Activated CD4-positive, alpha-beta memory T cell treated with anti-CD3 and anti-CD28 coated beads for 36 hours (primary cell): ENCODE data around the gene AFF4. TPM values are rescaled to one million over a fixed set of nuclear protein-coding genes. Genes with fewer than 3 reads are reported as not detected.

Experiments
- CTCF ChIA-PET: fragments of 350-600 bp; sonication (Branson Sonifier 250); formaldehyde crosslinking; loops from one replicate; lab custom pipeline; 2021; ENCODE audit warnings: antibody characterized with exemption, inconsistent platforms; lab: Charles Lee
- POLR2A ChIA-PET: fragments of 350-600 bp; sonication (Branson Sonifier 250); formaldehyde crosslinking; loops from one replicate; lab custom pipeline; 2021; ENCODE audit warnings: antibody characterized with exemption; lab: Charles Lee
- DNase-seq: peaks from one replicate; pipeline ENCODE4 v3.0.0-alpha.2; 2020
- H3K27ac Mint-ChIP-seq: one replicate; pipeline ENCODE4 v1.8.0; 2021; ENCODE audit warnings: mixed read lengths
- H3K27me3 Mint-ChIP-seq: one replicate; pipeline ENCODE4 v1.8.0; 2021; ENCODE audit warnings: mixed read lengths
- H3K36me3 Mint-ChIP-seq: one replicate; pipeline ENCODE4 v1.8.0; 2021; ENCODE audit warnings: mixed read lengths
- H3K4me1 Mint-ChIP-seq: one replicate; pipeline ENCODE4 v1.8.0; 2021; ENCODE audit warnings: low read depth, mixed read lengths
- H3K4me3 Mint-ChIP-seq: one replicate; pipeline ENCODE4 v1.8.0; 2021; ENCODE audit warnings: mild to moderate bottlenecking, mixed read lengths
- H3K9me3 Mint-ChIP-seq: one replicate; pipeline ENCODE4 v1.8.0; 2021; ENCODE audit warnings: mixed read lengths
- intact Hi-C: fragments of 100-400 bp; cut with micrococcal nuclease; formaldehyde crosslinking; loops from one replicate; pipeline ENCODE4 v1.15.1; 2023
- total RNA-seq, 2 experiments: library from RNA; stranded (reverse); gene quantifications; one replicate each; pipeline ENCODE4 v1.2.3, GENCODE V29; 2021

Gene AFF4
- total RNA-seq, 2 experiments from 2014 or later: 21.9 to 22.1 TPM

GRCh38 chr5:132829742-132830435, 133.5 kb downstream of the AFF4 start:
- POLR2A ChIA-PET: interaction anchor here (1.3 kb wide), 1 partner anchor 92 kb away, joined by 3 read pairs; the partner anchor contains the start of gene KIF3A
- intact Hi-C loops: loop anchor here (2.0 kb wide), 1 partner anchor 53 kb away; no protein-coding TSS in a partner anchor
- H3K4me1 Mint-ChIP-seq: no peaks in the 10 kb centered on the region
- peak; percentile 80 for DNase-seq
- H3K9me3 Mint-ChIP-seq: no peaks in the 10 kb centered on the region
- H3K27me3 Mint-ChIP-seq: peaks cover 41% of the 10 kb centered on the region
- no peaks in the 10 kb centered on the region for H3K36me3 Mint-ChIP-seq
- peak overlapping the region; percentile 83 for H3K4me3 Mint-ChIP-seq
- CTCF ChIA-PET: interaction anchor here (0.6 to 2.9 kb wide), 13 partner anchors 9 to 304 kb away, joined by 3 to 17 read pairs (median 4); no protein-coding TSS in a partner anchor
- no peak overlapping the region for H3K27ac Mint-ChIP-seq

GRCh38 chr5:132828846-132829494, 134.5 kb downstream of the AFF4 start:
- H3K27me3 Mint-ChIP-seq: peaks cover 47% of the 10 kb centered on the region
- CTCF ChIA-PET: interaction anchor here (0.5 to 2.9 kb wide), 12 partner anchors 9 to 303 kb away, joined by 3 to 17 read pairs (median 3); no protein-coding TSS in a partner anchor
- no peak for DNase-seq
- peak overlapping the region; percentile 13 for H3K4me3 Mint-ChIP-seq
- no peaks in the 10 kb centered on the region for H3K36me3 Mint-ChIP-seq
- intact Hi-C loops: no loop called here
- H3K27ac Mint-ChIP-seq: no peak overlapping the region
- POLR2A ChIA-PET: interaction anchor here (1.3 kb wide), 1 partner anchor 91 kb away, joined by 3 read pairs; the partner anchor contains the start of gene KIF3A
- no peaks in the 10 kb centered on the region for H3K9me3 Mint-ChIP-seq
- H3K4me1 Mint-ChIP-seq: no peaks in the 10 kb centered on the region

DNA sequence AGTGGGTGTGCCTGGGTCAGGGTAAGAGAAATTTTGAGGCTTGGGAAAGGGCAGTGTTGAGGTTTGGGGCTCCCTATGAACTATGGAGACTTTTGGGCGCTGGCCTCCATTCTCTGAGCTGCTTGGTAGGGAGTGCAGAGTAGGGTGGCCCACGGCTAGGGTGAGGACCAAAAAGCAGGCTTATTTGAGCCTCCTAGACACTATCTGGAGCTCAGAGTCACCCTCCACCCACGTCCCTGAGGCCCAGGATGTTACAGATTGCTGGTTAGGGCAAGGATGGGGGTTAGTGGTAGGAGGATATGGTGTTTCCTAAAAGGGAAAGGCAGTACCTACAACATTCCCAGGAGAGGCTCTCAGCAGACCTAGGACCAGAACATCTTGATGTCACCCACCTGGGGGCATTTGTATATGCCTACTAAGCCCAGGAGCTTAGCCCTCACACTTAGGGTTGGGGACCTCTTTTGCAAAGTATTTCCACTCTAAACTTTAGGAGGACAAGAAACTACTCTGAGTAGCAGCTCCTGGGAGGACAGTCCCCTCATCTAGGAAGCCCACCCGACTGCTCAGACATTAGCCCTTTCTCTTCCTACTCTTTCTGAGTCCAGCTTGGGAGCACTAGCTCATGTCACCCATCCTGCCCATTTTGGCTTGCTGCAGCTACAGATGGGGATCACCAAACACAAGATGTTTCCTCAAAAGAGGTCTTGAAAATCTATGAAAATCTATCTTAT, 135.3 kb downstream of the AFF4 start:
- H3K4me3 Mint-ChIP-seq: no peak overlapping the region

GRCh38 chr5:132826424-132827082, 136.9 kb downstream of the AFF4 start:
- ChIA-PET POLR2A (no interaction called here), CTCF (interaction anchor here (1.7 kb wide), 1 partner anchor 9 kb away, joined by 7 read pairs; no protein-coding TSS in a partner anchor)
- H3K36me3 Mint-ChIP-seq: no peaks in the 10 kb centered on the region
- no peak for DNase-seq
- H3K4me3 Mint-ChIP-seq: no peak overlapping the region
- intact Hi-C loops: no loop called here
- peaks cover 49% of the 10 kb centered on the region for H3K27me3 Mint-ChIP-seq
- H3K27ac Mint-ChIP-seq: no peak overlapping the region
- H3K9me3 Mint-ChIP-seq: no peaks in the 10 kb centered on the region
- no peaks in the 10 kb centered on the region for H3K4me1 Mint-ChIP-seq

More for the DNA sequence above, 135.3 kb downstream of the AFF4 start:
- no peak overlapping the region for H3K27ac Mint-ChIP-seq
- no peak for DNase-seq
- no peaks in the 10 kb centered on the region for H3K36me3 Mint-ChIP-seq
- H3K27me3 Mint-ChIP-seq: peaks cover 50% of the 10 kb centered on the region
- no peaks in the 10 kb centered on the region for H3K4me1 Mint-ChIP-seq
- intact Hi-C loops: no loop called here
- CTCF ChIA-PET: interaction anchor here (0.5 to 2.9 kb wide), 11 partner anchors 8 to 302 kb away, joined by 3 to 17 read pairs (median 3); no protein-coding TSS in a partner anchor
- POLR2A ChIA-PET: no interaction called here
- H3K9me3 Mint-ChIP-seq: no peaks in the 10 kb centered on the region

GRCh38 chr5:132825834-132826391, 137.5 kb downstream of the AFF4 start:
- Mint-ChIP-seq H3K9me3 (no peaks in the 10 kb centered on the region), H3K4me1 (no peaks in the 10 kb centered on the region), H3K27me3 (peaks cover 42% of the 10 kb centered on the region), H3K4me3 (no peak overlapping the region), H3K36me3 (no peaks in the 10 kb centered on the region), H3K27ac (no peak overlapping the region)
- POLR2A ChIA-PET: no interaction called here
- CTCF ChIA-PET: interaction anchor here (1.3 to 1.7 kb wide), 2 partner anchors 9 to 320 kb away, joined by 4 to 7 read pairs; no protein-coding TSS in a partner anchor
- intact Hi-C loops: no loop called here
- no peak for DNase-seq

Other genes starting within 250 kb of the AFF4 start
- 10 to 100 TPM; 12.1 to 16.1 TPM for gene KIF3A, start 226.1 kb downstream of the AFF4 start, total RNA-seq
- gene CCNI2, start 216.2 kb downstream of the AFF4 start, total RNA-seq: 1 to 10 TPM; 2.7 to 4.2 TPM
- 10 to 100 TPM; 31.1 to 32.8 TPM for gene SEPTIN8, start 186.4 kb downstream of the AFF4 start, total RNA-seq
- gene SOWAHA, start 150.3 kb downstream of the AFF4 start, total RNA-seq: not detected
- gene SHROOM1, start 133.0 kb downstream of the AFF4 start, total RNA-seq: 1 to 10 TPM; 1.2 to 1.6 TPM
- gene GDF9, start 97.2 kb downstream of the AFF4 start, total RNA-seq: under 1 TPM; 0.43 to 0.73 TPM
- gene UQCRQ, start 97.0 kb downstream of the AFF4 start, total RNA-seq: 100 to 1,000 TPM; 540 to 565 TPM
- gene LEAP2, start 90.0 kb downstream of the AFF4 start, total RNA-seq: 1 to 10 TPM; 1.7 to 3.2 TPM
- gene ZCCHC10, start 62.9 kb upstream of the AFF4 start, total RNA-seq: 10 to 100 TPM; 22.6 to 25.5 TPM
- 100 to 1,000 TPM; 221 to 236 TPM for gene HSPA4, start 88.4 kb upstream of the AFF4 start, total RNA-seq